ENCODE results near the gene STH. TPM values are rescaled to one million over a fixed set of nuclear protein-coding genes. Genes with fewer than 3 reads are reported as not detected.

Gene STH
- total and polyA plus RNA-seq, 7 donors, result 0.25 to 2.0 (median 0.26) TPM; not detected in 4

- TF ChIP-seq, protein P1, sequence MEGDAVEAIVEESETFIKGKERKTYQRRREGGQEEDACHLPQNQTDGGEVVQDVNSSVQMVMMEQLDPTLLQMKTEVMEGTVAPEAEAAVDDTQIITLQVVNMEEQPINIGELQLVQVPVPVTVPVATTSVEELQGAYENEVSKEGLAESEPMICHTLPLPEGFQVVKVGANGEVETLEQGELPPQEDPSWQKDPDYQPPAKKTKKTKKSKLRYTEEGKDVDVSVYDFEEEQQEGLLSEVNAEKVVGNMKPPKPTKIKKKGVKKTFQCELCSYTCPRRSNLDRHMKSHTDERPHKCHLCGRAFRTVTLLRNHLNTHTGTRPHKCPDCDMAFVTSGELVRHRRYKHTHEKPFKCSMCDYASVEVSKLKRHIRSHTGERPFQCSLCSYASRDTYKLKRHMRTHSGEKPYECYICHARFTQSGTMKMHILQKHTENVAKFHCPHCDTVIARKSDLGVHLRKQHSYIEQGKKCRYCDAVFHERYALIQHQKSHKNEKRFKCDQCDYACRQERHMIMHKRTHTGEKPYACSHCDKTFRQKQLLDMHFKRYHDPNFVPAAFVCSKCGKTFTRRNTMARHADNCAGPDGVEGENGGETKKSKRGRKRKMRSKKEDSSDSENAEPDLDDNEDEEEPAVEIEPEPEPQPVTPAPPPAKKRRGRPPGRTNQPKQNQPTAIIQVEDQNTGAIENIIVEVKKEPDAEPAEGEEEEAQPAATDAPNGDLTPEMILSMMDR (IDR thresholded peaks at IDR 0.05), result no peak
- Histone ChIP-seq H3K4me3 (no peak overlapping the region), H3K27me3 (ENCODE audit: insufficient read depth in 3 of 3, low read length in 2 of 3) (no peaks in the 10 kb centered on the region), H3K27ac (peak overlapping the region; percentile 63), H3K36me3 (ENCODE audit: insufficient read depth in 1 of 2, low read depth in 1 of 2) (peaks cover 7 to 93% of the 10 kb centered on the region in 2 donors), H3K9me3 (no peaks in the 10 kb centered on the region), H3K4me1 (peaks cover 37% of the 10 kb centered on the region)
- DNase-seq (no peak), ATAC-seq (peak in 1 of 4 donors; percentile 2)
- WGBS, 3 donors, result 74 to 89% (median 75%) methylated on average over 12 of the region's 12 CpGs
- intact Hi-C loops (cut with DNase I), result no loop called here
Observed at GRCh38 chr17:46038937-46039336, 39.9 kb downstream of the STH start.

- TF ChIP-seq, protein P1 (IDR thresholded peaks at IDR 0.05), result no peak
- no peaks in the 10 kb centered on the region for H3K27me3 ChIP-seq (ENCODE audit: insufficient read depth in 3 of 3, low read length in 2 of 3)
- ATAC-seq (peak in 3 of 4 donors; percentile 25 to 53 (median 48)), DNase-seq (no peak)
- no peak overlapping the region for H3K4me3 ChIP-seq
- H3K27ac ChIP-seq, result peak overlapping the region; percentile 63
- intact Hi-C loops (cut with DNase I), result loop anchor here (5.0 kb wide), 3 partner anchors 37 to 173 kb away; partner anchors contain the start of gene KANSL1 (in 1 of the 2)
- peaks cover 4 to 86% of the 10 kb centered on the region in 2 donors for H3K36me3 ChIP-seq (ENCODE audit: insufficient read depth in 1 of 2, low read depth in 1 of 2)
- WGBS, 3 donors, result 32 to 53% (median 33%) methylated on average over 5 of the region's 5 CpGs
- no peaks in the 10 kb centered on the region for H3K9me3 ChIP-seq
- peaks cover 44% of the 10 kb centered on the region for H3K4me1 ChIP-seq
Observed at GRCh38 chr17:46039592-46040186, 40.6 kb downstream of the STH start.

DNA sequence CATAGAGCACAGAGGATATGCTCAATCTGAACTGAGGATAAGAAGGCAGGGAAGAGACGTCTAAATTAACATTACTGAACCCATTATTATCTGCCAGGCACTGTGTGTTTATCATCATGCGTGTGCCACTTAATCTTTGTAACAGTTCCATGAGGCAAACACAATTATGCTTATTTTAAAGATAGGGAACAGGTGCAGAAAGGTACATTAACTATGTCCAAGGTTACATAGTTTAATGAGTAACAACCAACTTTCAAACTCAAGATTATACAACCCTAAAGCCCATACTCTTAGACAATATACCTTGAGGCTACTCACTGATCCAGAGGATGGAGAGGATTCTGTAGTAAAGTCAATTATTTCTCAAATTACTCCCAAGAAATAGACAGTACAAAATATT lies 43.2 kb downstream of the STH start:
- intact Hi-C loops (cut with DNase I), result loop anchor here (5.0 kb wide), 3 partner anchors 40 to 170 kb away; partner anchors contain the start of gene KANSL1 (in 1 of the 2)
- Histone ChIP-seq H3K9me3 (no peaks in the 10 kb centered on the region), H3K27ac (no peak overlapping the region), H3K36me3 (ENCODE audit: insufficient read depth in 1 of 2, low read depth in 1 of 2) (peaks cover 3 to 72% of the 10 kb centered on the region in 2 donors), H3K4me1 (peaks cover 59% of the 10 kb centered on the region), H3K4me3 (no peak overlapping the region), H3K27me3 (ENCODE audit: insufficient read depth in 3 of 3, low read length in 2 of 3) (no peaks in the 10 kb centered on the region)
- no peak for ATAC-seq
- TF ChIP-seq, protein P1 (IDR thresholded peaks at IDR 0.05), result no peak
- DNase-seq, result no peak
- WGBS, 3 donors, result 87 to 90% (median 90%) methylated on average over 2 of the region's 2 CpGs

GRCh38 chr17:46042925-46043324 lies 43.9 kb downstream of the STH start:
- intact Hi-C loops (cut with DNase I), result loop anchor here (5.0 kb wide), 3 partner anchors 41 to 169 kb away; partner anchors contain the start of gene KANSL1 (in 1 of the 2)
- TF ChIP-seq, protein P1 (IDR thresholded peaks at IDR 0.05), result no peak
- no peak for ATAC-seq
- Histone ChIP-seq H3K4me1 (peaks cover 57% of the 10 kb centered on the region), H3K4me3 (no peak overlapping the region), H3K36me3 (ENCODE audit: insufficient read depth in 1 of 2, low read depth in 1 of 2) (peaks cover 2 to 72% of the 10 kb centered on the region in 2 donors), H3K27me3 (ENCODE audit: insufficient read depth in 3 of 3, low read length in 2 of 3) (no peaks in the 10 kb centered on the region), H3K27ac (peak overlapping the region; percentile 75), H3K9me3 (no peaks in the 10 kb centered on the region)
- no peak for DNase-seq
- WGBS, 3 donors, result 66 to 75% (median 68%) methylated on average over 3 of the region's 3 CpGs

All from psoas muscle (tissue), 8 donors.